CD4-positive, alpha-beta T cell treated with Interleukin-12 subunit alpha and Interleukin-12 subunit beta, for 1 hour (primary cell): ENCODE measurements around the gene P2RX1.

Experiments
- DNase-seq: peaks from one replicate; pipeline ENCODE4 v3.0.0-alpha.2; 2020

The P2RX1 gene

GRCh38 chr17:3915995-3916696 is at the start of gene P2RX1:
Gene P2RX1, minus strand, starts transcription at chr17:3916465. Its CDS starts 240 bp downstream, at chr17:3916225.
- DNase-seq, result peak; percentile 50

- DNase-seq, result peak; percentile 72
Measured at GRCh38 chr17:3965118-3965800, 49.0 kb upstream of the P2RX1 start.

GRCh38 chr17:3964203-3965117 is 48.2 kb upstream of the P2RX1 start, which contains the start of gene ATP2A3:
Gene ATP2A3, minus strand, starts transcription at chr17:3964437. Its CDS starts 146 bp downstream, at chr17:3964291.
- peak; percentile 73 for DNase-seq

GRCh38 chr17:3963237-3964201 is 47.3 kb upstream of the P2RX1 start:
- DNase-seq, result peak; percentile 72

- DNase-seq, result no peak
Measured at GRCh38 chr17:3962965-3963236, 46.6 kb upstream of the P2RX1 start.

GRCh38 chr17:3962217-3962964 is 46.1 kb upstream of the P2RX1 start:
- no peak for DNase-seq

- DNase-seq, result peak; percentile 27
Measured at GRCh38 chr17:3961564-3962047, 45.3 kb upstream of the P2RX1 start.

GRCh38 chr17:3960764-3961163 is 44.5 kb upstream of the P2RX1 start:
- no peak for DNase-seq

- no peak for DNase-seq
Measured at GRCh38 chr17:3959921-3960601, 43.8 kb upstream of the P2RX1 start.

- DNase-seq, result no peak
Measured at GRCh38 chr17:3959295-3959899, 43.1 kb upstream of the P2RX1 start.

- no peak for DNase-seq
Measured at GRCh38 chr17:3957735-3958599, 41.7 kb upstream of the P2RX1 start.

GRCh38 chr17:3956983-3957382 is 40.7 kb upstream of the P2RX1 start:
- DNase-seq, result no peak

- no peak for DNase-seq
Measured at GRCh38 chr17:3956327-3956957, 40.2 kb upstream of the P2RX1 start.

- DNase-seq, result no peak
Measured at GRCh38 chr17:3955673-3955988, 39.4 kb upstream of the P2RX1 start.

- DNase-seq, result no peak
Measured at GRCh38 chr17:3954976-3955672, 38.9 kb upstream of the P2RX1 start.

GRCh38 chr17:3954086-3954485 is 37.8 kb upstream of the P2RX1 start:
- DNase-seq, result no peak

GRCh38 chr17:3953542-3953941 is 37.3 kb upstream of the P2RX1 start:
- DNase-seq, result no peak

GRCh38 chr17:3952186-3952585 is 35.9 kb upstream of the P2RX1 start:
- no peak for DNase-seq
